GM12878 (cell line): ENCODE results near the gene AGMAT. TPM values are rescaled to one million over a fixed set of nuclear protein-coding genes. Genes with fewer than 3 reads are reported as not detected.
A peak's percentile ranks its signal among the peaks of the same experiment; 100 is the strongest.

Source experiments
- ATF3 ChIP-seq: IDR thresholded peaks from 2 replicates; pipeline ENCODE4 v1.6.1; 2011; ENCODE audit warnings: low read depth, mild to moderate bottlenecking, low read length, moderate library complexity, borderline replicate concordance; ENCODE audit errors: extremely low read depth
- ATF7 ChIP-seq: fragments of 450-650 bp; IDR thresholded peaks from 2 replicates; pipeline ENCODE4 v1.6.1; 2016; ENCODE audit warnings: low read depth, mild to moderate bottlenecking
- BCLAF1 ChIP-seq: fragments of 450-650 bp; IDR thresholded peaks from 2 replicates; pipeline ENCODE4 v1.6.1; 2017; ENCODE audit warnings: antibody characterized with exemption, mild to moderate bottlenecking, moderate library complexity
- CBX3 ChIP-seq: fragments of 200-600 bp; sonication (generic); IDR thresholded peaks from 2 replicates; pipeline ENCODE4 v1.6.1; 2016; ENCODE audit warnings: low read depth, borderline replicate concordance
- EP300 ChIP-seq, 2 experiments: fragments of 150-350 bp in 1 of 2; IDR thresholded peaks; 2 replicates each; pipeline ENCODE4 v1.6.1; 2011 to 2012; ENCODE audit warnings: low read depth in 2 of 2, low read length in 2 of 2, borderline replicate concordance in 1 of 2, improper control_type of control experiment in 1 of 2, inconsistent platforms in 1 of 2; ENCODE audit not compliant: control insufficient read depth in 1 of 2
- ETV6 ChIP-seq, 2 experiments: fragments of 450-650 bp in 1 of 2; IDR thresholded peaks in 1 of 2; conservative IDR thresholded peaks in 1 of 2; 2 replicates each; pipeline ENCODE4 v1.6.1; 2014; ENCODE audit warnings: antibody characterized with exemption in 1 of 2, borderline replicate concordance in 1 of 2, low read depth in 1 of 2, mild to moderate bottlenecking in 1 of 2, moderate library complexity in 1 of 2
- IKZF2 ChIP-seq, 2 experiments: fragments of 450-650 bp; IDR thresholded peaks; 2 replicates each; pipeline ENCODE4 v1.6.1; 2017; ENCODE audit warnings: mild to moderate bottlenecking in 2 of 2, moderate library complexity in 2 of 2
- IRF3 ChIP-seq: fragments of 450-650 bp; IDR thresholded peaks from 2 replicates; pipeline ENCODE4 v1.6.1; 2014; ENCODE audit warnings: mild to moderate bottlenecking
- IRF4 ChIP-seq: IDR thresholded peaks from 2 replicates; pipeline ENCODE4 v1.6.1; 2011; ENCODE audit warnings: low read depth, low read length
- KDM1A ChIP-seq: fragments of 200-600 bp; sonication (generic); IDR thresholded peaks from 2 replicates; pipeline ENCODE4 v1.6.1; 2016; ENCODE audit warnings: borderline replicate concordance
- KLF5 ChIP-seq: fragments of 450-650 bp; IDR thresholded peaks from 2 replicates; pipeline ENCODE4 v1.6.1; 2014; ENCODE audit warnings: mild to moderate bottlenecking; ENCODE audit not compliant: partially characterized antibody
- MTA3 ChIP-seq: IDR thresholded peaks from 2 replicates; pipeline ENCODE4 v1.6.1; 2012; ENCODE audit warnings: low read length, inconsistent platforms, borderline replicate concordance
- NR2C1 ChIP-seq: fragments of 450-650 bp; IDR thresholded peaks from 2 replicates; pipeline ENCODE4 v1.6.1; 2017; ENCODE audit warnings: antibody characterized with exemption, mild to moderate bottlenecking, moderate library complexity
- PAX8 ChIP-seq: fragments of 450-650 bp; IDR thresholded peaks from 2 replicates; pipeline ENCODE4 v1.6.1; 2017; ENCODE audit warnings: mild to moderate bottlenecking, moderate library complexity
- PKNOX1 ChIP-seq: fragments of 450-650 bp; IDR thresholded peaks from 2 replicates; pipeline ENCODE4 v1.6.1; 2016; ENCODE audit warnings: mild to moderate bottlenecking
- RAD21 ChIP-seq: IDR thresholded peaks from 2 replicates; pipeline ENCODE4 v1.6.1; 2011; ENCODE audit warnings: mild to moderate bottlenecking, low read depth, low read length, moderate library complexity; ENCODE audit not compliant: insufficient read depth
- RB1 ChIP-seq: fragments of 450-650 bp; formaldehyde crosslinking; IDR thresholded peaks from 2 replicates; pipeline ENCODE4 v1.6.1; 2017; ENCODE audit warnings: mild to moderate bottlenecking, borderline replicate concordance
- SP1 ChIP-seq: IDR thresholded peaks from one replicate; pipeline ENCODE4 v1.6.1; 2011; ENCODE audit warnings: low read depth, low read length
- SPI1 ChIP-seq: IDR thresholded peaks from 2 replicates; pipeline ENCODE4 v1.6.1; 2011; ENCODE audit warnings: low read depth, mild to moderate bottlenecking, low read length, moderate library complexity, borderline replicate concordance; ENCODE audit not compliant: insufficient read depth
- SRF ChIP-seq, 2 experiments: IDR thresholded peaks; 2 replicates each; pipeline ENCODE4 v1.6.1; 2011; ENCODE audit warnings: low read depth in 2 of 2, low read length in 2 of 2, mild to moderate bottlenecking in 1 of 2, moderate library complexity in 1 of 2
- SUPT20H ChIP-seq: IDR thresholded peaks from 2 replicates; pipeline ENCODE4 v1.6.1; 2011; ENCODE audit warnings: low read depth, mild to moderate bottlenecking, low read length, moderate library complexity, borderline replicate concordance; ENCODE audit not compliant: control insufficient read depth
- TCF3 ChIP-seq: IDR thresholded peaks from 2 replicates; pipeline ENCODE4 v1.6.1; 2012; ENCODE audit warnings: low read depth, mild to moderate bottlenecking, low read length, borderline replicate concordance; ENCODE audit not compliant: insufficient read depth
- ZNF217 ChIP-seq: fragments of 450-650 bp; IDR thresholded peaks from 2 replicates; pipeline ENCODE4 v1.6.1; 2017; ENCODE audit warnings: antibody characterized with exemption, mild to moderate bottlenecking
- ZNF24 ChIP-seq: fragments of 450-650 bp; IDR thresholded peaks from 2 replicates; pipeline ENCODE4 v1.6.1; 2017; ENCODE audit warnings: antibody characterized with exemption, mild to moderate bottlenecking
- ZSCAN29 ChIP-seq: fragments of 450-650 bp; IDR thresholded peaks from 2 replicates; pipeline ENCODE4 v1.6.1; 2017; ENCODE audit warnings: mild to moderate bottlenecking, moderate library complexity
- polyA plus RNA-seq, 11 experiments: library from polyadenylated mRNA; depleted of rRNA in 4 of 11; unstranded in 6 of 11; stranded (reverse) in 5 of 11; fragments of >200 nt; fragmentation: Nextera tagmentation in 4 of 11; fragmentation: Illumina TruSeq in 1 of 11; extraction: Ambion mirVana in 4 of 11; extraction: Trizol in 1 of 11; gene quantifications; 1 replicate in 1 of 11; 2 replicates in 10 of 11; pipeline versions ENCODE4 v1.2.1 to v1.2.3, GENCODE V29; 2011 to 2016; ENCODE audit warnings: inconsistent platforms in 2 of 11, missing spikeins in 2 of 11, low read depth in 1 of 11
- total RNA-seq, 4 experiments: library from RNA; depleted of rRNA in 3 of 4; stranded (reverse); fragments of >200 nt in 3 of 4; fragmentation: Illumina TruSeq in 1 of 4; extraction: Trizol in 1 of 4; gene quantifications; 2 replicates each; pipeline versions ENCODE4 v1.2.1 to v1.2.3, GENCODE V29; 2013 to 2021

Gene AGMAT
- total and polyA plus RNA-seq, 10 of the 15 experiments (the other 5 are each of a cell fraction or from before 2014, with no cell fraction given): 0.47 to 7.9 (median 4.7) TPM

GRCh38 chr1:15526490-15527339 is 58.1 kb downstream of the AGMAT start, which contains the start of gene DNAJC16 (continued):
- TF ChIP-seq SPI1: no peak
- peak; percentile 73 to 74 for TF ChIP-seq IKZF2 (IDR thresholded peaks at IDR 0.05)
- peak; percentile 77 for TF ChIP-seq ATF7
- no peak for TF ChIP-seq MTA3
- TF ChIP-seq CBX3: no peak
- TF ChIP-seq NR2C1: peak; percentile 65
- TF ChIP-seq ZNF217: no peak
- no peak for TF ChIP-seq IRF3
- no peak for TF ChIP-seq SUPT20H
- peak; percentile 55; the same call in 1 of the 2 replicates for TF ChIP-seq IRF4
- no peak for TF ChIP-seq KDM1A
- peak; percentile 30; the same call in 1 of the 2 replicates for TF ChIP-seq RB1
- no peak for TF ChIP-seq ZNF24
- no peak for TF ChIP-seq ZSCAN29
- TF ChIP-seq ETV6 (conservative IDR thresholded peaks at IDR 0.05 in 1 of 2, IDR thresholded peaks at IDR 0.05 in 1 of 2; ENCODE audit: borderline replicate concordance in 1 of 2, low read depth in 1 of 2): no peak
- TF ChIP-seq PAX8: no peak
- peak; percentile 78; the same call in 1 of the 2 replicates for TF ChIP-seq ATF3
- no peak for TF ChIP-seq RAD21
- TF ChIP-seq SRF (IDR thresholded peaks at IDR 0.05; ENCODE audit: low read depth in 2 of 2, low read length in 2 of 2): 0 out of 4 replicates have a peak, but pooled peaks of 1 of the 2 experiments have one; percentile 29
- TF ChIP-seq KLF5: no peak
- TF ChIP-seq SP1: peak; percentile 70
- no peak for TF ChIP-seq TCF3
- TF ChIP-seq EP300 (IDR thresholded peaks at IDR 0.05; ENCODE audit: borderline replicate concordance in 1 of 2, control insufficient read depth in 1 of 2, low read depth in 2 of 2, low read length in 2 of 2): peak in 1 of 2 experiments; percentile 24; a peak in 1 of 4 replicates
- no peak for TF ChIP-seq BCLAF1
- TF ChIP-seq PKNOX1: no peak; the same call in 1 of the 2 replicates
